ENCODE results near the gene AGXT.

DNA sequence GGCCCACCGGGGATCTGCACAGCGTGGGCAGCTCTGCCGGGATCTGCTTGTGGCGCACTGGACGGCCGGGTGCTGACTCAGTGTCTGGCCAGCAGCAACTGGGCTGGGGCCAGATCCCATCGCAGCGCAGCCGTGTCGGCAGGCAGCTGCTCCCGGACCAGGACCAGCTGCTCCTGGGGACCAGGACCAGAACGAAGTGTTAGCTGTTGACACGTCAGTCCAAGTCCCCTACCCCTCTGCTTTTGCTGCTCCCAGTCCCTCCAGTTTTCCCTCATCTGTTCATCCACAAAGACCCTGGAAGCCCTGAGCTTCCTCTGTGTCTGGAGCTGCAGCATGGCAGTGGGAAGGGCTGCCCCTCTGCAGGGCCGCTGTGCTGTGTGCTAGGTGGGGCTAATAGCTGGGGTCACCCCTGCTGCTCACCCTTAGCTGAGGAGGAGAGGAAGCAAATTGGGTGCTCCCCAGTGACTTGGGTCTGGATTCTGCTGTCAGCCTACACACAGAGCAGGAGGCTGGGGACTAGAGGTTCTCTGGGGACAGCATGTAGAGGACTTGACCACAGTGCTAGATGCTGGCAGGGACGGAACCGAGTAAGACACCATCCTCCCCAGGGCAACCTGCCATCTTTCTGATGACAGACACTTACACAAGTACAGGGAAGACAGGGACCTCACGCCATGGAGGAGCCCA, 31.7 kb upstream of the AGXT start:
- TF ChIP-seq POLR2AphosphoS5 (IDR thresholded peaks at IDR 0.05) = no peak
- TF ChIP-seq CTCF (IDR thresholded peaks at IDR 0.05) = no peak
- no peak for TF ChIP-seq POLR2A (IDR thresholded peaks at IDR 0.05)
- TF ChIP-seq EP300 (IDR thresholded peaks at IDR 0.05) = no peak
